NCI-H146 treated with DMSO at 0.1 percent for 48 hours (cell line): ENCODE data around the gene GAMT.
"Not testable (repeated sequence)": the region's sequence is repeated elsewhere in the genome, so short reads cannot be mapped to it uniquely, and the experiment has no call there.

ENCODE experiments used
- DNase-seq: peaks from one replicate; lab custom pipeline; 2025; ENCODE audit not compliant: unreplicated experiment; lab: John Stamatoyannopoulos, UW

The GAMT gene

GRCh38 chr19:1434040-1434366, 32.7 kb upstream of the GAMT start:
- DNase-seq = no peak

GRCh38 chr19:1433119-1434039, 32.0 kb upstream of the GAMT start:
- no peak for DNase-seq

- DNase-seq = no peak
Measured at GRCh38 chr19:1432507-1432887, 31.2 kb upstream of the GAMT start.

- no peak for DNase-seq
Measured at GRCh38 chr19:1431759-1432506, 30.6 kb upstream of the GAMT start.

- no peak for DNase-seq
Measured at GRCh38 chr19:1430246-1430645, 28.9 kb upstream of the GAMT start.

- no peak for DNase-seq
Measured at GRCh38 chr19:1429750-1430149, 28.4 kb upstream of the GAMT start.

GRCh38 chr19:1428738-1429391, 27.5 kb upstream of the GAMT start:
- DNase-seq = no peak

GRCh38 chr19:1427221-1427920, 26.0 kb upstream of the GAMT start:
- DNase-seq = no peak

GRCh38 chr19:1426736-1427135, 25.4 kb upstream of the GAMT start:
- no peak for DNase-seq

GRCh38 chr19:1425902-1426301, 24.6 kb upstream of the GAMT start:
- DNase-seq = no peak

GRCh38 chr19:1425102-1425837, 23.9 kb upstream of the GAMT start:
- no peak for DNase-seq

GRCh38 chr19:1424192-1424955, 23.0 kb upstream of the GAMT start:
- no peak for DNase-seq

GRCh38 chr19:1423436-1424191, 22.3 kb upstream of the GAMT start:
- no peak for DNase-seq

- DNase-seq = no peak
Measured at GRCh38 chr19:1422943-1423342, 21.6 kb upstream of the GAMT start.

- no peak for DNase-seq
Measured at GRCh38 chr19:1422360-1422759, 21.0 kb upstream of the GAMT start.

GRCh38 chr19:1421958-1422305, 20.6 kb upstream of the GAMT start:
- DNase-seq = no peak

- DNase-seq = no peak
Measured at GRCh38 chr19:1421218-1421957, 20.0 kb upstream of the GAMT start.

GRCh38 chr19:1420590-1420989, 19.2 kb upstream of the GAMT start:
- DNase-seq = no peak

- DNase-seq = not testable (repeated sequence)
Measured at GRCh38 chr19:1420085-1420484, 18.7 kb upstream of the GAMT start.
